NOMO-1 (cell line): ENCODE data around the gene PGM2.
A peak's percentile ranks its signal among the peaks of the same experiment; 100 is the strongest.
"Not testable (repeated sequence)": the region's sequence is repeated elsewhere in the genome, so short reads cannot be mapped to it uniquely, and the experiment has no call there.

Experiments
- DNase-seq, 2 experiments: peaks; one replicate each; lab custom pipeline; 2025; ENCODE audit not compliant: unreplicated experiment in 2 of 2; lab: John Stamatoyannopoulos, UW

Gene PGM2

DNA sequence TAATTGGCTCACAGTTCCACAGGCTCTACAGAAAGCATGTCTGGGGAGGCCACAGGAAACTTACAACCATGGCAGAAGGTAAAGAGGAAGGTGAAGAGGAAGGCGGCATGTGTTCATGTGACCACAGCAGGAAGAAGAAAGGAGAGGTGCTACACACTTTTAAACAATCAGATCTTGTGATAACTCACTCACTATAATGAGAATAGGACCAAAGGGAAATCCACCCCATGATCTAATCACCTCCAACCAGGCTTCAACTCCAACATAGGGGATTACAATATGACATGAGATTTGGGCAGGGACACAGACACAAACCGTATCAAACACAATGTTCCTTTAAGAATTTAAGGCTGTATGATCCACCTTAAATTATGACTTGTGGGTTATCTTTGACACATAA, 10.5 kb upstream of the PGM2 start:
- no peak for DNase-seq

DNA sequence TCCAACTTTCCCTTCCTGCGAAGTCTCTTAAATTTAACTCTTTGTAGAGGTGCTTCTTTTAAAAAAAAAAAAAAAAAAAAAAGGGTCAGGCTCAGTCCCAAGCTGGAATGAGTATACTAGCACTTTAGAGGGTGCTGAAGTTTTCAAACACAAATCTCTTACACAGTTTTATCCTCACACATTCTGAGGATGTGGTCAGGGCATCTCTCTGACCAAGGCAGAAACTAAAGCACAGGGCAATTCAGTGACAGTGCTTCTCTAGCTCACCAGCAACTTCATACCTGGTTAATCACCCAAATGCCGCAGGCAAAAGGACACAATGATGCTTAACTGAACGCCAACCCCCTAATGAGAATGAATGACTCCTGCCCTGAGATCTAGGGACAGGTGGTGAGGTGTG, 9.8 kb upstream of the PGM2 start:
- DNase-seq = no peak

DNA sequence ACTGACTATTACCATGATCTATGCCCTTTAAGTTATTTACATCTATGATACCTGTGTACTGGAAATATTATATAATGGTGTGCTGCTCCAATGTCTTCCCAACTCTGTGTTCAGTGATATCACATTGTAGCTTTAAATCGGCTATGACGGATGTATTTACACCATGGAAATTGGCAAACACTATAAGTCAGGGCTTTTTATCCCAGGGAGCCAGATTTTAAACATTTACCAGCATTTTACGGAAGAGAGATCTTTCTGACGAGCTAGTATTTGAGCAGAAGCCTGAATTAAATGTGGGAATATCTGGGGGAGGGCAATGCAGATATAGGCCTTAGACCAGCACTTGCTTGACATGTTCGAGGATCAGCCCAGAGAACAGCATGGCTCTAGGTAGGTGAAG, 7.7 kb upstream of the PGM2 start:
- DNase-seq = no peak

DNA sequence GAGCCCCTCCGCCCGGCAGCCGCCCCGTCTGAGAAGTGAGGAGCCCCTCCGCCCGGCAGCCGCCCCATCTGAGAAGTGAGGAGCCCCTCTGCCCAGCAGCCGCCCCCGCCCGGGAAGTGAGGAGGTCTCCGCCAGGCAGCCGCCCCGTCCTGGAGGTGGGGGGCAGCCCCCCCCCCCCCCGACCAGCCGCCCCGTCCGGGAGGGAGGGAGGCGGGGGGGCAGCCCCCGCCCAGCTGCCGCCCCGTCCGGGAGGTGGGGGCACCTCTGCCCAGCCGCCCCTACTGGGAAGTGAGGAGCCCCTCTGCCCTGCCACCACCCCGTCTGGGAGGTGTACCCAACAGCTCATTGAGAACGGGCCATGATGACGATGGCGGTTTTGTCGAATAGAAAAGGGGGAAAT, 6.0 kb upstream of the PGM2 start:
- not testable (repeated sequence) for DNase-seq

DNA sequence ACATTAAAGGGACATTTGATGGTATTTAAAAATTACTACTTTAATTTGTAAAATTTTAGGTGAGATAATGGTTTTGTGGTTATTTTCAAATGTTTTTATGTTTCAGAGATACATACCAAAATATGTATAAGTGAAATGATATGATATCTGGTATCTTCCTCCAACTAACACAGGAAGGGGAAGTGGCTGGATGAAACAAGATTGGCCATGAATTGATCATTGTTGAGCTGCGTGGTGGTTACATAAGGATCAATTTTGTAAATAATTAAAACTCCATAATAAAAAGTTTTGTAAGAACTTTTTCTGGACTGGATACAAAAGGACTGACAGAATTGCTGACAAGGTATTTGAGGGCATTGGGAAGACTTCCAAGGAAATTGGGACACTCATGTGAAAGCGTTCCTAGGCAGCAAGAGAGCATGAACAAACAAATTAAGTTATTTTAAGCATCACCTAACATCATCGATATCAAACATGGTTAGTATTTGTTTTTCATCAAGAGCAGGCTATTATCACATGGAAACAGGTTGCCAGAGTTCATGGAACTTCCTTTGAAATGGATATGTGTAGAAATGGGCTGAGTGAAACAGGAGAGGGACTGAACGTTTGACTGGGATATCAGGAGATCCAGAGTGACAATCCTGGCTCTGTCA, 4.4 kb upstream of the PGM2 start:
- no peak for DNase-seq

DNA sequence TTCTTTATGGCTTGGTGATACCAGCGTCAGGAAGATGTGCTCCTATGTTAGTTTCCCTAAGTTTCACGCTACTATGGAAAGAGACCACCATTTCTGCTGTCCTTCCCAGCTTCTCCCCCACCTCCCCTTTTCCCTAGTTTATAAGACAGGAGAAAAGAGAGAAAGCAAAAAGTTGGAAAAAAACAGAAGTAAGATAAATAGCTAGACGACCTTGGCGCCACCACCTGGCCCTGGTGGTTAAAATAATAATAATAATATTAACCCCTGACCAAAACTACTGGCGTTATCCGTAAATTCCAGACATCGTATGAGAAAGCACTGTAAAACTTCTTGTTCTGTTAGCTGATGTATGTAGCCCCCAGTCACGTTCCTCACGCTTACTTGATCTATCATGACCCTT, 985 bp upstream of the PGM2 start:
- not testable (repeated sequence) for DNase-seq

DNA sequence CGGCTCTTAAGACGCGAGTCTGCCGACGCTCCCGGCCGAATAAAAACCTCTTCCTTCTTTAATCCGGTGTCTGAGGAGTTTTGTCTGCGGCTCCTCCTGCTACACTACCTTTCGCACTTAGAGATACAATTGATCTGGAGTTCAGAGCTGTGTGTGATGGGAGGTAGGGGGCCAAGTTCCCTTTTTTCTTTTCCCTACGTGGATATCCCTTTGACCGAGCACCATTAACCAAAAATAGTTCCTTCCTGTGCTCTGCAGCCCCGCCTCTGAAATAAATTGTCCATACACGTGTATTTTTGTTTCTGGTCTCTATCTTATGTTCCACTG, 555 bp upstream of the PGM2 start:
- DNase-seq = peak; percentile 65 to 69

DNA sequence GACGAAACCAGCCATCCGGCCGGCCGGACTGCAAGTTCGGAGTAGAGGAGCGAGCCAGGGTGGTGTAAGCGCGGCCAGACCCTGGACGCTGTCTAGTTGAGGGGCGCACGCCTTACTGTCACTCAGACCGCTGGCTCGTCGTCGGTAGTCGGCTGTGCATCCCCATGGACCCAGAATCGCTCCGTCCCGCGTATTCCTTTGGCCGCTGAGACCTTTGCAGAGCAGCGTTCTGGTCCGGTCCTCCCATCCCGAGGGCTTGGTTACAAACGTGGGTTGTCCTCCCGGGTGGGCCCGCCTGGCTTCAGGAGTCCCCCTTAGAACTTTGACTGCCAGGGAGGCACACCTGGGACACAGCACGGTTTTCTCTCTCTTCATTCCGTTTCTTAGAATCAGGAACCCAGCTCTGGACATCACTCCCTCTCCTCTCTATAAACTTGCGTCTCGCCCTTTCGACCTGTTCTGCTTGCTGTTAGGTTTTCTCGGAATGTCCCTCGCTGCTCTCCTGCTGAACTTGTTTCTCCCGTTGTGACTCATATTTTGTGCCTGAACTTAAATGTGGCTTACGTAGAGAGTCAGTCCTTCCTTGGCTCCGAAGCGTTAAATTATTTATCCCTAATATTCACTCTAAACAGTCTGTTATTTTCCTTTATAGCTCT, 672 bp downstream of the PGM2 start:
- no peak for DNase-seq

DNA sequence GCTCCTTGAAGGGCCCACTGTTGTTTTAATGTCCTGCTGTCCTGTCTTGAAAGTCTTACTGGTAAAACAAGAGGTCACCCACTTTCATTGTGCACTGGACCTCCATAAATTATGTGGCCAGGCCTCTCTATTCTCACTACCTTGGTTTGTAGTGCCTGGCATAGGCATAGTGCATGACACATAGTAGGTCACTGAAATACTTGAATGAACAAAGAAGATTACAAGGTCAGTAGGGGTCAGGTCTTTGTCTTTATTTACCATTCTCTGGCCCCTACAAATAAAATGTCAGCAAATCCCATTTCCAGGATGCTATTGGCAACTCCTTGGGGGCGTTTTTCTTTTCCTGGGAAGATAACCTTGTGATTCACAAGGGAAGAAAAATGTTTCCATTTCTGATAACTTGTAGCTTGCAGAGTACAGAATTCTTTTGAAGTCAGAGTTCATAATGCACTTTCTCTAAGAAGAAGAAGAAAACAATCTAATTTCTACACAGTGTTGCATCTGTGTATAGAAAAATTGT, 1.4 kb downstream of the PGM2 start:
- DNase-seq = no peak

DNA sequence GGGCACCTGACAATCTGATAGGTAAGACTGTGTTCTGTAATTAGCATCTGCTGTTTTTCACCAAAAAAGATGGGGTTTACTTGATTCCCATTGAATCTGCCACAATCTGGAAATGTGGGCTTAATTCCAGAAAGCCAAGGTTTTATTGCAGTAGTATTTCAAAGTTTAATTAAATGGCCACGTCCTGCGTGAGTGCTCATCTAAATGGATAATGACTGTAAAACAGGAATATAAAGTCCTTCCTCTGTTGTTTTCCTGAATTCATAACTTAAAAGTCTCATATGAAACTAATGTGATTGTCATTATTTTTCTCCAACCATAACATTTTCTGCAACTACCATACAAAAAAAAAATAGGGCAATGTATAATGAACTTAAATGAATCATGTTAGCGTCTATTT, 2.4 kb downstream of the PGM2 start:
- DNase-seq = no peak

DNA sequence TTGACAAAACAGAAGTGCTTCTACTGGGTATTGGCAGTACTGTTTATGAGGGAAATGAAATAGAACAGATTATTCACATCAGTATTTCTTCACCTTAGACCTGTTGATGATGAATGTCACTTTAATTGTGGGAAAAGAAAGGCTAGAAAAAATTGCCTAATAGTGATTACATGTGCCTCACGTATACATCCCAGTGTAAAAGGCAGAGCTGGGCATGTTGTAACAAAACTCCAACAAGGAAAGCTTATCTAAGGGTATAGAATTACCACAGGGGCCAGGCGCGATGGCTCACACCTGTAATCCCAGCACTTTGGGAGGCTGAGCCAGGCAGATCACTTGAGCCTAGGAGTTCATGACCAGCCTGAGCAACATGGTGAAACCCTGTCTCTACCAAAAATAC, 4.2 kb downstream of the PGM2 start:
- no peak for DNase-seq

DNA sequence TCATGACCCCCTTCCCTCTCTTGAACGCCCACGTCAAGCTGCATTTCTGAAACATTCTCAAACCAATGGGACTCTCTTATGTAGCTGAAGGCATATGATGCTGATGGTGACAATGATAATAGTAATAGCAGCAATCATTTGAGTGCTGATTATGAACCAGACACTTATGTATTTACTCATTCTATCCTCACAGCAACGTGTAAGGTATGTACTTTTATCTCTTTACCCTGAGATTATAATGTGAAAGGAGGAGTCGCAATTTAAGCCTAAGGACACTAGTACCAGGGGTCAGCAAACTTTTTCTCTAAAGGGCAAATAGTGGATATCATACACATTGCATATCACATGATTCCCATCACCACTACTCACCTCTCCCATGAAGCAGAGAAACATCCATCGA, 8.5 kb downstream of the PGM2 start:
- DNase-seq = no peak

DNA sequence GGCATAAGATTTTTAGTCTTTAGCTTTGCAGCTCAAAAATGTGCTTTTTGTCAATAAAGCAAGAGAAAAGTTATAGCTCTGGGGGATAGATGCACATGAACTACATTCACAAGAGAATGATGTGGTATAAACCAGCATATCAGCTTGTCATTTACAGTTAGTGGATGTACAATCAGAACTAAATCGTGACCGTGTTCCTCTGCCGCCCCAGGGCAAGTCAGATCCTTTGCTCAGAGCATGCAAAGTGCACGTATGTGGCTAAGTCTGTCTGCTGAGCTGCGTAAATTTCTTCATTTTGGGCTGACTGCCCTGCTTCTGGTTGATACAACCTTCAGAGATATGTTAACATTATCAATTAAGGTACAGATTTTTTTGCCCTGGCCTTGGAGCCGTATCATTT, 9.3 kb downstream of the PGM2 start:
- DNase-seq = no peak

DNA sequence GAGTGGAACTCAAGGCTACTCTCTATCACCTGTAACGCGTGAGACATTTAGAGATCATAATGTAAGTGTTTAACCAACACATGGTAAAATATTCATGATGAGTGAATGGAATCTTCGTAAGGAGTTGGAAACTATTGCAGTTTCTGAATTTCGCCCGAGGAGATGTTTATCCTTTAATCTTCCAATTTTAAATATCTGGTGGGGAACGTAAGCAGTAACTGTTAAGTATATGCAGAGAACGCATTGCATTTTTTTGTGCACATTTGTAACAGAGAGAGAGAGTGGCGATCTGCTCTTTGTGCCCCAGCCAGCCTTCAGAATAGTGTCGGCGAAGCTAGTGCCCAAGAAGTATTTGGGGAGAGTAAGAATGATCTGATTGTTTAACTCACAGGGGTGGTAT, 9.8 kb downstream of the PGM2 start:
- no peak for DNase-seq

DNA sequence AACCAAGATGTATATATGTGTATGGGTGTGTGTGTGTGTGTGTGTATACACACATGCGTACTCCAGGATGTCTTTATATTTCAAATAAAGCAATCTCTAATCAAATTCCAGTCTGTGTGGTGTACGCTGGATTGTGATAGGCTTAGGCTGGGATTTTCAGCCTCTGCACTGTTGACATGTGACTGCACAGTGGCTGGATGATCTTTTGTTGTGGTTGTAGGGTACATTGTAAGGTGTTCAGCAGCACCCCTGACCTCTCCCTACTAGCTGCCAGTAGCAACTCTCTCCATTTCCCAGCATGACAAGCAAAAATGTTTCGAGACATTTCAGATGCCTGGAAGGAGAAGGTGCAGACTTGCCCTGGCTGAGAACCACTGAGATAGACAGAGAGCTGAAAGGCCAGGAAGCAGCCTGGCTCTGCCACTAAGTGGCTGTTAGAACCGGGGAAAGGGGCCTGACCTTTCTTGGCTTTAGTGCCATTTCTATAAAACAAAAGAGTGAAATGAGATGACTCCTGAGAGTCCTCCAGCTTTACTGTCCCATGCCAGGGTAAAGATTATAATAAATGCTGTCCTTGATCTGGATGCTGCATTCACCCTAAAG, 10.5 kb downstream of the PGM2 start:
- DNase-seq = no peak

DNA sequence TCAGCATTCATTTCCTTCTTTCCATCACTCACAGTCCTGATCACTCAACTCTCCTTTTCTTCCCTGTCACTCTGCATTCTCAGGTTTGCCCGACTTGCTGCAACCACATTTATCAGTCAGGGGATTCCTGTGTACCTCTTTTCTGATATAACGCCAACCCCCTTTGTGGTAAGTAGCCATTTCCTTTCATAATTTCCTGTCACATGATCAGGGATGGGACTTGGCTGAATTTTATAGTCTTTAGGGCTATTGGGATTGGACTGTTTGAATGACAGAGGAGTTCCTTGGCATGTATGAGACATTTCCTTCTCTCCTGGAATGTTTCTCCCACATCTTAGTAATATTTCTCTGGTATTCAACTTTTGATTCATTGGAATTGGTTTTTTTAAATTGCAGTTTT, 11.0 kb downstream of the PGM2 start:
- peak in 1 of 2 experiments; percentile 15 for DNase-seq

DNA sequence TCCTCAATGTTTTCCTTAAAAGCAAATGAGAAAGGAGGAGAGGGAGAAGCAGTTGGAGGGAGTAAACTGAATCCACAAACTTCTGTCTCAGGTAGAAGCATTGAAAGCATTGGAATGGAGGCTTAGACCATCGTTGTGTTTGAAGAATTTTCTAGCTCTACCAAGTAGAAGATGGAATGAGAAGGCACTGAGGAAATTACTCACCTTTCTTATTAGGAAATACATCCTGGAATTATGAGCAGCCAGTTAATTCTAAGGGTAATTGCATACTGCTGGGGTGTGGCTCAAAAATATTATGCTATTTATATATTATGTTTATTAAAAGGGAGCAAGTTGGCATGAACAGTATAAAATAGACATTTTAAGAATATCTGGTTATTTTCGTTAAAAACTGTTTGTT, 12.9 kb downstream of the PGM2 start:
- no peak for DNase-seq

DNA sequence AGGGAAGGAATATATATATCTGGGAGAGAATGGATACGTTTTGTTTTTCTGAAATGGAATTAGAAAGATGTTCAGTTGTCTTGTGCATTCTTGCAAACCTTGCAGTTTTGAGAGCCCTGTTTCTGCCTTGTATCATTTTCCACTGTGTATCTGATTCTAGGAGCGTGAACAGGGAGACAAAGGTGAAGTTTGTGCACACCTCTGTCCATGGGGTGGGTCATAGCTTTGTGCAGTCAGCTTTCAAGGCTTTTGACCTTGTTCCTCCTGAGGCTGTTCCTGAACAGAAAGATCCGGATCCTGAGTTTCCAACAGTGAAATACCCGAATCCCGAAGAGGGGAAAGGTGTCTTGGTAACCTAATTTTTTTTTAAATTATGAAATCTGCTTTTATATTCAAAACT, 17.7 kb downstream of the PGM2 start:
- DNase-seq = no peak

DNA sequence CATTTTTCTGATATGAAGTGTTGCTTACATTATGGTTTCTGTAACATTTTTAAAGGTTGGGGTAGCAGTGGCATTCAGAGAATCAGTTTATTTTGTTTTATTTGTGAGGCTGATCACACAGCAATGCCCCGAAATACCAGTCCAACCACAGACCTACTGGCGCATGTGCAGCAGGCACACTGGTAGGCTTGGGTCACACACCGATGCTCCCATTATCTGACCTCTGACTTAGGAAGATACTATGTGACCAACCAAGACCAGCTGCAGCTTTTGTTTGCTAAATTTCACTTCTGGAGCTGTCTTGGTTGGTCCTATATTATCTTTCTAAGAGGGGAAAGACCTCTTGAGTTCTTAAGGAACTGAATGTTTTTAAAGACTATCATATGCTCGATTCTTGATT, 18.7 kb downstream of the PGM2 start:
- no peak for DNase-seq

DNA sequence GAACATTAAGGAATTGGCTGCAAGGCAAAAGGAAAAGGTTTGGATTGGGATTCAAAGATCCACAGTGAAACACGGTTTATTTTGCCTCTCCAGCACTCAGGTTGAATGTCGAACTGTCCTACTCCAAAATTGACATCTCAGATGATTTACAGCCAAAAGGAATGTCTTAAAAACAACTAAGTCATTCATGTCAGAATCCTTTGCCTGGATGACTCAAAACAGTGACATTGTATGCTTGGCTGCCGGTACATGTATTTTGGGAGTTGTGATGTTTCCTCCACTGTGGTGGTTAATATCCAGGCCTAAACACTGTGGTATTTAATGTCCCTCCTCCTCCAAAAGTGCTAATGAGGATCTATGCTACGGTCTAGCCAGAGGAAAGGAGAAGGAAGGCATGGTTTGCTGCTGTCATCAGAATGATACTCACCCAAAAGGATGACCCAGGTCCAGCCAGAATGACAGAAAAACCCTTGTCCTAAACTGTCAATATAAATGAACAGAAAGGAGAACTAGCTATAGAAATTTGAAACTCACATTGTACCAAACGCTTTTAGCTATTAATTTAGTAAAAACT, 20.9 kb downstream of the PGM2 start:
- no peak for DNase-seq

DNA sequence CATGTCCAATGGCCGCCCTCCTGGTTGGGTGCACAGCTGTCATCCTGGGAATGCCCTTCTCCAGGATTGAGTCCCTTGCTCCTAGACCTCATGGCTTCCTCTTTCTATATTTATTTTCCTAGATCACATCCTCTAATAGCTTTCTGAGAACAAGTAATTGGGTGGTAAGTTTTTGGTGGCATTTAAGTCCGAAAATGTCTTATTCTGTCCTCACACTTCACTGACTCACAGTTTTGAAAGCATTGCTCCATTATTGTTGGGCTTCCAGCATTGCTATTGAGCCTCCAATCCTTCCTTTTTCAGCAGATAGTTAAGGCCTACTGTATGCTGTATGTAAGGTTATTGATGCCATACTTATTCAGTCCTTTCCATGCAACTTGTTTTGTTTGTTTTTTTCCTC, 25.9 kb downstream of the PGM2 start:
- DNase-seq = peak in 1 of 2 experiments; percentile 40

DNA sequence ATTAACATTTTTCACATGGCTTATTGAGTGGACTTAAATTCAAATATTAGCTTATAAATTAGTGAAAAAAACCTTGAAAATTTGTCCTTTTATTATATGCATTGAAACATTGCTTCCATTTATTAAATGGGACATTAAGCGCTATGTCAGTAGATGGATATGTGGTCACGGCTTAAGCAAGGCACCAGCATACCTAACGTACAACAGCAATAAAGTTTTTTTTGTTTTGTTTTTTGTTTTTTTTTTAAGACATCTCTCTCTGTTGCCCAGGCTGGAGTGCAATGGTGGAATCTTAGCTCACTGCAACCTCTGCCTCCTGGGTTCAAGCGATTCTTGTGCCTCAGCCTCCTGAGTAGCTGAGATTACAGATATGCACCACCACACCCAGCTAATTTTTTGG, 31.6 kb downstream of the PGM2 start:
- DNase-seq = no peak
